ENCODE data around the gene PDGFRA.

PDGFRA gene

GRCh38 chr4:54256491-54257486 is 27.7 kb downstream of the PDGFRA start:
- no peak overlapping the region for H3K4me3 ChIP-seq (ENCODE audit: low read length)
- no peak for TF ChIP-seq ZNF274 (IDR thresholded peaks at IDR 0.05; ENCODE audit: low read depth, low read length)

GRCh38 chr4:54265366-54265765 is 36.3 kb downstream of the PDGFRA start:
- no peak for TF ChIP-seq ZNF274 (IDR thresholded peaks at IDR 0.05; ENCODE audit: low read depth, low read length)
- no peak overlapping the region for H3K4me3 ChIP-seq (ENCODE audit: low read length)

GRCh38 chr4:54268151-54268550 is 39.1 kb downstream of the PDGFRA start:
- no peak overlapping the region for H3K4me3 ChIP-seq (ENCODE audit: low read length)
- TF ChIP-seq ZNF274 (IDR thresholded peaks at IDR 0.05; ENCODE audit: low read depth, low read length) = no peak

- no peak overlapping the region for H3K4me3 ChIP-seq (ENCODE audit: low read length)
- no peak for TF ChIP-seq ZNF274 (IDR thresholded peaks at IDR 0.05; ENCODE audit: low read depth, low read length)
Measured at GRCh38 chr4:54271464-54271863, 42.4 kb downstream of the PDGFRA start.

GRCh38 chr4:54272051-54272450 is 43.0 kb downstream of the PDGFRA start:
- no peak overlapping the region for H3K4me3 ChIP-seq (ENCODE audit: low read length)
- TF ChIP-seq ZNF274 (IDR thresholded peaks at IDR 0.05; ENCODE audit: low read depth, low read length) = no peak

GRCh38 chr4:54274264-54274663 is 45.2 kb downstream of the PDGFRA start:
- H3K4me3 ChIP-seq (ENCODE audit: low read length) = no peak overlapping the region
- TF ChIP-seq ZNF274 (IDR thresholded peaks at IDR 0.05; ENCODE audit: low read depth, low read length) = no peak

GRCh38 chr4:54274795-54275665 is 45.9 kb downstream of the PDGFRA start:
- TF ChIP-seq ZNF274 (IDR thresholded peaks at IDR 0.05; ENCODE audit: low read depth, low read length) = no peak
- no peak overlapping the region for H3K4me3 ChIP-seq (ENCODE audit: low read length)

GRCh38 chr4:54276641-54277430 is 47.7 kb downstream of the PDGFRA start:
- no peak for TF ChIP-seq ZNF274 (IDR thresholded peaks at IDR 0.05; ENCODE audit: low read depth, low read length)
- no peak overlapping the region for H3K4me3 ChIP-seq (ENCODE audit: low read length)

GRCh38 chr4:54277691-54278090 is 48.6 kb downstream of the PDGFRA start:
- no peak for TF ChIP-seq ZNF274 (IDR thresholded peaks at IDR 0.05; ENCODE audit: low read depth, low read length)

GRCh38 chr4:54278216-54278615 is 49.1 kb downstream of the PDGFRA start:
- H3K4me3 ChIP-seq (ENCODE audit: low read length) = no peak overlapping the region
- no peak for TF ChIP-seq ZNF274 (IDR thresholded peaks at IDR 0.05; ENCODE audit: low read depth, low read length)

More at GRCh38 chr4:54277691-54278090, 48.6 kb downstream of the PDGFRA start:
- no peak overlapping the region for H3K4me3 ChIP-seq (ENCODE audit: low read length)

- H3K4me3 ChIP-seq (ENCODE audit: low read length) = no peak overlapping the region
- no peak for TF ChIP-seq ZNF274 (IDR thresholded peaks at IDR 0.05; ENCODE audit: low read depth, low read length)
Measured at GRCh38 chr4:54281054-54281766, 52.1 kb downstream of the PDGFRA start.

GRCh38 chr4:54282837-54283236 is 53.7 kb downstream of the PDGFRA start:
- no peak for TF ChIP-seq ZNF274 (IDR thresholded peaks at IDR 0.05; ENCODE audit: low read depth, low read length)
- H3K4me3 ChIP-seq (ENCODE audit: low read length) = no peak overlapping the region

GRCh38 chr4:54289316-54289715 is 60.2 kb downstream of the PDGFRA start:
- H3K4me3 ChIP-seq (ENCODE audit: low read length) = no peak overlapping the region
- no peak for TF ChIP-seq ZNF274 (IDR thresholded peaks at IDR 0.05; ENCODE audit: low read depth, low read length)

Measured in GM08714 (cell line).